Activated CD4-positive, alpha-beta memory T cell treated with anti-CD3 and anti-CD28 coated beads, Interleukin-2, amount 10 ng/mL, durations not matched to agents 7 days and 5 days (primary cell): ENCODE results near the gene BMP7. TPM values are rescaled to one million over a fixed set of nuclear protein-coding genes. Genes with fewer than 3 reads are reported as not detected.
A peak's percentile ranks its signal among the peaks of the same experiment; 100 is the strongest.

Experiments
- CTCF ChIA-PET: fragments of 350-600 bp; sonication (Branson Sonifier 250); formaldehyde crosslinking; loops from one replicate; lab custom pipeline; 2021; ENCODE audit warnings: antibody characterized with exemption, inconsistent platforms; lab: Charles Lee
- POLR2A ChIA-PET: fragments of 350-600 bp; sonication (Branson Sonifier 250); formaldehyde crosslinking; loops from one replicate; lab custom pipeline; 2021; ENCODE audit warnings: antibody characterized with exemption; lab: Charles Lee
- DNase-seq: peaks from one replicate; pipeline ENCODE4 v3.0.0-alpha.2; 2020
- H3K27ac Mint-ChIP-seq: one replicate; pipeline ENCODE4 v1.8.0; 2021; ENCODE audit warnings: mild to moderate bottlenecking, mixed read lengths
- H3K27me3 Mint-ChIP-seq: one replicate; pipeline ENCODE4 v1.8.0; 2021; ENCODE audit warnings: mixed read lengths
- H3K36me3 Mint-ChIP-seq: one replicate; pipeline ENCODE4 v1.8.0; 2021; ENCODE audit warnings: low read depth, mixed read lengths
- H3K4me1 Mint-ChIP-seq: one replicate; pipeline ENCODE4 v1.8.0; 2021; ENCODE audit warnings: mixed read lengths
- H3K4me3 Mint-ChIP-seq: one replicate; pipeline ENCODE4 v1.8.0; 2021; ENCODE audit warnings: mild to moderate bottlenecking, mixed read lengths
- H3K9me3 Mint-ChIP-seq: one replicate; pipeline ENCODE4 v1.8.0; 2021; ENCODE audit warnings: mixed read lengths
- total RNA-seq, 2 experiments: library from RNA; stranded (reverse); gene quantifications; one replicate each; pipeline ENCODE4 v1.2.3, GENCODE V29; 2021

Gene BMP7
- total RNA-seq, 2 experiments from 2014 or later: not detected

DNA sequence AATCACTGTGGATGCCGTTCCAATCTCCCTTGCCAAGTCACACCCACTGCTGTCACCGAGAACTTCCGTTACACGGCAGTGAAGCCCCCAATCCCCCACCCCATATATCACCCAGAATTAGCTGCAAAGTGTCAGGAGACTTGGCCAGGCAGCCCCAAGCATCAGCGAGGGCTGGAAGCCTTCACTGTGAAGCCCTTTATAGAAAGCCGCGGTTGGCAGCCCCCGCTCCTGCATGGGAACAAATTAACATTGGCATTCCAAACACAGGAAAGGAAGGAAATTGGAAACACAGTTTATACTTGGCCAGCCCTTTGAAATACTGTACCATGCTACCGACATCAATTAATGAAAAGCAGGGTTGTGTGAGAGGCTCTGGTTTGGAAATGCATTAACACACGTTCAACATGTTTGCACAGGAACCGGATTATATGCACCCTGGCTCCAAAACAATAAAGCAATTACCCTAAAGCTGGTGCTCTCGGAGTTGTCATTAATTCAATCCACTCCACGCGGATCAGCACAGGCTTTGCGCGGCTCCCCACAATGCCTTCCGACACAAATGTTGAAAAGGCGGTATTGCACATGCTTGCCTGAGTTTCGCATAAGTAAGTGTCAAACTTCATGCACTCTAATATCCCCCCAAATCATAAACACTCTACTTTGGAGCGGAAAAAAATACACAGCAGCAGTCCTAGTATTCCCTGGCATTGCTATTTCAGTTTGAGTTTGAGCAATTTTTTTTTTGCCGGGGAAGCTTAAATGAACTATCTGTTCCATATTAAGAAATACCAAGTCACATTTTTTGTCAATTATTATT is 7.1 kb downstream of the BMP7 start:
- CTCF ChIA-PET: no interaction called here

DNA sequence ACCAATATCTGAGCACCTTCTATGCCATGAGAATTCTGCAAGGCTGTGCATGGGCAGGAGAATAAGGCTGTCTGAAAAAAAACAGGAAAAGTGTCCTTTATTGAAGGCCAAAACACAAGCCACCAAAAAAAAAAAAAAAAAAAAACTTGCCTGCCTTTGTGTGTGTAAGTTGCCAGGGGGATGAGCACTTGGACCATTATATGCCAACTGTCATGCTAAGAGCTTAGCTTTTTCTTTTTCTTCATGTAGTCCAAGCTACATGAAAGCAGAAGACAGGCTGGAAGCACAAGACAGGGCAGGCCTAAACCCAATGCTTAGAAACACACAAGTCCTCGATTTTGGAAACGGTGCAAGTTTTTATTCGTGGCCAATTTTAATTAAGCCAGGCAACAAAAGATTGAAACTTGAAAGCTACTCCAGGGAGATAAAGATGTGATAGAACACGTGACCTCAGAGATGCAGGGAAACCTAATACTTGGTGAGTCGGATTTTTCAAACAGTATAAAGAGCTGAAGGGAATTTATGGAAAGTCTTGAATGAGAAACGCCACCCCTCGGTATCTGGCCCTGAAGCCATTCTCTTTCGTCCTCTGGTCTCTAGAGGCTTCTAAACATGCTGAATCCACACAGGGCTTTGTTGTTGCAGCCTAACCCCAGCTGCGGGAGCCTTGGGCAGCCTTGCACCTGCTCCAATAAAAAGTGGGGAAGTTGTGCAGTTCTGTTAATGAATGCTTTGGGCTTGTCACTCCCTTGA is 8.6 kb downstream of the BMP7 start:
- POLR2A ChIA-PET: no interaction called here
- Mint-ChIP-seq H3K36me3 (no peaks in the 10 kb centered on the region), H3K9me3 (no peaks in the 10 kb centered on the region), H3K4me3 (no peak overlapping the region), H3K27me3 (peaks cover 56% of the 10 kb centered on the region), H3K4me1 (no peaks in the 10 kb centered on the region), H3K27ac (no peak overlapping the region)
- DNase-seq: no peak
- CTCF ChIA-PET: interaction anchor here (0.7 kb wide), 1 partner anchor 688 kb away, joined by 3 read pairs; no protein-coding TSS in a partner anchor

More for the DNA sequence above, 7.1 kb downstream of the BMP7 start:
- DNase-seq: no peak
- no peaks in the 10 kb centered on the region for H3K36me3 Mint-ChIP-seq
- POLR2A ChIA-PET: no interaction called here
- H3K4me3 Mint-ChIP-seq: no peak overlapping the region
- no peaks in the 10 kb centered on the region for H3K9me3 Mint-ChIP-seq
- no peak overlapping the region for H3K27ac Mint-ChIP-seq
- H3K27me3 Mint-ChIP-seq: peaks cover 68% of the 10 kb centered on the region
- peaks cover 1% of the 10 kb centered on the region for H3K4me1 Mint-ChIP-seq

DNA sequence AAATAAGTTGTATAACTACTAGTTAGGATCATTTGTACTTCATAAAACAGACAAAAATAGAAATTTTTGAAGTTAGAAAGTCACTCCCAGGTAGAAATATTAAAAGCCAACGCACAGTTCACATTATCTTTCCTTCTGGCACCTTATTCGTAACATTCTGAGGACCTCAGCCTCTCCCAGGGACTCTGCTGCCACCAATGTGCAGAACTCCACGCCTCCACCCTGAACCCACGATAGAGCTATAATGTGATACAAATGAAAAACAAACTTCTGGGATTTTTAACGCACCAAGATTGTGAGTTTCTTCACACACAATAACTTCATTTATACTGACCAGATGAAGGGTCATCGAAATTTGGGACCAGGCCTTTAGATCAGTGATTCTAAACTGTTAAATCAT is 9.5 kb downstream of the BMP7 start:
- Mint-ChIP-seq H3K4me3 (no peak overlapping the region), H3K27me3 (peaks cover 46% of the 10 kb centered on the region), H3K36me3 (no peaks in the 10 kb centered on the region), H3K4me1 (no peaks in the 10 kb centered on the region), H3K9me3 (no peaks in the 10 kb centered on the region), H3K27ac (no peak overlapping the region)
- ChIA-PET POLR2A (no interaction called here), CTCF (no interaction called here)
- DNase-seq: no peak

GRCh38 chr20:57256205-57256604 is 10.2 kb downstream of the BMP7 start:
- DNase-seq: no peak
- Mint-ChIP-seq H3K27me3 (peaks cover 44% of the 10 kb centered on the region), H3K9me3 (no peaks in the 10 kb centered on the region), H3K27ac (no peak overlapping the region), H3K4me1 (peaks cover 2% of the 10 kb centered on the region), H3K36me3 (no peaks in the 10 kb centered on the region), H3K4me3 (no peak overlapping the region)
- POLR2A ChIA-PET: no interaction called here
- CTCF ChIA-PET: no interaction called here

DNA sequence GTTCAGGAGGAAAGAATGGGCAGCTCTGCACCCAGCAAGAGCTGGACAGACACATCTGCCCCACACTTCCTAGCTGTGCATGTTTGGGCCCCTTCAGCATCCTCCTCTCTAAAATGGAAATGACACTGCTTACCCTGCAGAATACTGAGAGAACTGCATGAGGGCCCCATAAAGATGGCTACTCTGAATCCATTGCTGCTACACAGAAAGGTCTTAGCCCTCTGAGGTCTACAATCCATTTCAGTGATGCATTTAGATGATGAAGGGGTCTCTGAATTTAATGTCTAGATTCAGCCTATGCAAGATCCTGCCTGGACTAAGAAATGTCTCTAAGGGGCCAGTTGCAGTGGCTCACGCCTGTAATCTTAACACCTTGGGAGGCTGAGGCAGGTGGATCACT is 11.3 kb downstream of the BMP7 start:
- no peak overlapping the region for H3K4me3 Mint-ChIP-seq
- no peaks in the 10 kb centered on the region for H3K36me3 Mint-ChIP-seq
- peaks cover 36% of the 10 kb centered on the region for H3K27me3 Mint-ChIP-seq
- H3K4me1 Mint-ChIP-seq: peaks cover 9% of the 10 kb centered on the region
- ChIA-PET CTCF (no interaction called here), POLR2A (no interaction called here)
- H3K9me3 Mint-ChIP-seq: no peaks in the 10 kb centered on the region
- H3K27ac Mint-ChIP-seq: no peak overlapping the region
- DNase-seq: no peak

DNA sequence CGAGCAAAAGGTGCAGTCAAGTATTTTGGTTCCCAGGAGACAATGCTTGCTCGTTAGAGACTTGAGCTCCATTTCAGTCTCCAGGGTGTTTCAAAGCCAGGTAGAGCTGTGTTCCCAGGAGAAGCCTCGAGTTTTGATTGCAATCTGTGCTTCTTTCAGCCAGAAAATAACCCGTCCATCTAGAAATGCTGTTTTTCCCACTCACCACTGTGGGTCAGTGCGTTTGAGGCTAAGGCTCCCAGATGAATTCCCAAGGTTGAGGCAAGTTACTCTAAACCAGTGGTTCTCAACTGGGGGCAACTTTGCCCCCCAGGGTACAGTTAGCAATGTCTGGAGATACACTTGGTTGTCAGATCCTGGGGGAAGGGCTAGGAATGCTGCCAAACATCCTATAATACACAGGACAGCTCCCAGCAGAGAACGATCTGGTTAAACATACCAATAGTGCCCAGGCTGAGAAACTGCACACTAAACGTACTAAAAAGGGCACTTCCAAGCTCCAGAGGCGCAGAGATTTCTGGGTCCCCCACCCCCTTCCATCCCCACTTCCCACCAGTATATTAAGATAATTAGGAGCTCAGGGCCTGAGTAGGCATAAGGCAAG is 13.8 kb downstream of the BMP7 start:
- CTCF ChIA-PET: no interaction called here
- peaks cover 9% of the 10 kb centered on the region for H3K4me1 Mint-ChIP-seq
- POLR2A ChIA-PET: no interaction called here
- no peaks in the 10 kb centered on the region for H3K9me3 Mint-ChIP-seq
- peaks cover 13% of the 10 kb centered on the region for H3K27me3 Mint-ChIP-seq
- no peak for DNase-seq
- no peaks in the 10 kb centered on the region for H3K36me3 Mint-ChIP-seq
- no peak overlapping the region for H3K4me3 Mint-ChIP-seq
- no peak overlapping the region for H3K27ac Mint-ChIP-seq

GRCh38 chr20:57251949-57252348 is 14.5 kb downstream of the BMP7 start:
- Mint-ChIP-seq H3K36me3 (no peaks in the 10 kb centered on the region), H3K4me1 (peaks cover 9% of the 10 kb centered on the region), H3K9me3 (no peaks in the 10 kb centered on the region), H3K27ac (no peak overlapping the region), H3K27me3 (peaks cover 8% of the 10 kb centered on the region), H3K4me3 (no peak overlapping the region)
- no peak for DNase-seq
- ChIA-PET CTCF (no interaction called here), POLR2A (no interaction called here)

DNA sequence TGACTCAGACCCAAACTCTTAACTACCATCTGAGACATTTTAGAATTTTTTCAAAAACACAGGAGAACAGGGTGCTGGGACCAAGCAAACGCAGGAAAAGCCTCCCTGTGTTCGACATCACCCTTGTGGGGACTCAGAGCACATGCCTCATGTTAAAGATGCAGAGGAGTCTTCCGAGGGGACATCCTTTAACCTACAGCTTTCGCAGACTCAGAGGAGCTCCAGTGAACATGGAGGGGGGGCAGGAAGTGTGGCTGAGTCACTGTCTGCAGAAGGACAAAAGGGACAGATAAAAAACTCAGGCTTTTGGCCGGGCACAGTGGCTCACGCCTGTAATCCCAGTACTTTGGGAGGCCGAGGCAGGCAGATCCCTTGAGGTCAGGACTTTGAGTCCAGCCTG is 15.1 kb downstream of the BMP7 start:
- CTCF ChIA-PET: no interaction called here
- peak; percentile 20 for DNase-seq

GRCh38 chr20:57250607-57251343 is 15.7 kb downstream of the BMP7 start:
- H3K4me3 Mint-ChIP-seq: no peak overlapping the region
- CTCF ChIA-PET: no interaction called here
- no peaks in the 10 kb centered on the region for H3K36me3 Mint-ChIP-seq
- H3K9me3 Mint-ChIP-seq: no peaks in the 10 kb centered on the region
- POLR2A ChIA-PET: interaction anchor here (0.8 kb wide), 1 partner anchor 98 kb away, joined by 4 read pairs; no protein-coding TSS in a partner anchor
- no peak overlapping the region for H3K27ac Mint-ChIP-seq
- peak; percentile 26 for DNase-seq
- peaks cover 7% of the 10 kb centered on the region for H3K27me3 Mint-ChIP-seq
- peaks cover 9% of the 10 kb centered on the region for H3K4me1 Mint-ChIP-seq

More for the DNA sequence above, 15.1 kb downstream of the BMP7 start:
- Mint-ChIP-seq H3K9me3 (no peaks in the 10 kb centered on the region), H3K36me3 (no peaks in the 10 kb centered on the region), H3K4me3 (no peak overlapping the region), H3K27ac (no peak overlapping the region), H3K4me1 (peaks cover 9% of the 10 kb centered on the region), H3K27me3 (peaks cover 7% of the 10 kb centered on the region)
- POLR2A ChIA-PET: no interaction called here

- no peaks in the 10 kb centered on the region for H3K9me3 Mint-ChIP-seq
- H3K27me3 Mint-ChIP-seq: peaks cover 5% of the 10 kb centered on the region
- ChIA-PET CTCF (no interaction called here), POLR2A (no interaction called here)
- H3K4me1 Mint-ChIP-seq: peaks cover 9% of the 10 kb centered on the region
- H3K27ac Mint-ChIP-seq: no peak overlapping the region
- no peak for DNase-seq
- H3K4me3 Mint-ChIP-seq: no peak overlapping the region
- H3K36me3 Mint-ChIP-seq: no peaks in the 10 kb centered on the region
These were observed 16.7 kb downstream of the BMP7 start for GRCh38 chr20:57249772-57250171.

- H3K36me3 Mint-ChIP-seq: no peaks in the 10 kb centered on the region
- ChIA-PET CTCF (no interaction called here), POLR2A (no interaction called here)
- peaks cover 5% of the 10 kb centered on the region for H3K27me3 Mint-ChIP-seq
- no peak overlapping the region for H3K27ac Mint-ChIP-seq
- H3K4me3 Mint-ChIP-seq: no peak overlapping the region
- H3K4me1 Mint-ChIP-seq: peaks cover 9% of the 10 kb centered on the region
- no peak for DNase-seq
- no peaks in the 10 kb centered on the region for H3K9me3 Mint-ChIP-seq
These were observed 17.4 kb downstream of the BMP7 start for GRCh38 chr20:57249073-57249472.

- peaks cover 9% of the 10 kb centered on the region for H3K4me1 Mint-ChIP-seq
- CTCF ChIA-PET: interaction anchor here (0.5 to 1.2 kb wide), 4 partner anchors 82 to 841 kb away, joined by 3 to 4 read pairs (median 3); partner anchors contain the start of gene SPO11
These were observed 18.2 kb downstream of the BMP7 start for GRCh38 chr20:57248132-57248797.

More at GRCh38 chr20:57248132-57248797, 18.2 kb downstream of the BMP7 start:
- Mint-ChIP-seq H3K36me3 (no peaks in the 10 kb centered on the region), H3K27ac (no peak overlapping the region), H3K27me3 (peaks cover 3% of the 10 kb centered on the region), H3K4me3 (no peak overlapping the region), H3K9me3 (no peaks in the 10 kb centered on the region)
- POLR2A ChIA-PET: no interaction called here
- DNase-seq: no peak
